CD8-positive, alpha-beta memory T cell (primary cell): ENCODE data around the gene PRRX2. TPM values are rescaled to one million over a fixed set of nuclear protein-coding genes. Genes with fewer than 3 reads are reported as not detected.

ENCODE experiments used
- CTCF ChIA-PET: fragments of 350-600 bp; sonication (Branson Sonifier 250); formaldehyde crosslinking; loops from one replicate; lab custom pipeline; 2021; ENCODE audit warnings: antibody characterized with exemption; lab: Charles Lee
- POLR2A ChIA-PET: fragments of 350-600 bp; sonication (Branson Sonifier 250); formaldehyde crosslinking; loops from one replicate; lab custom pipeline; 2021; ENCODE audit warnings: antibody characterized with exemption; lab: Charles Lee
- DNase-seq, 5 donors: peaks; one replicate each; pipeline versions ENCODE4 v3.0.0 to v3.0.0-alpha.2; 2020 to 2022; ENCODE audit warnings: mixed read lengths in 1 of 5
- H3K27ac ChIP-seq: one replicate; pipeline ENCODE4 v1.7.0; 2013; ENCODE audit warnings: low read depth, mild to moderate bottlenecking, low read length, moderate library complexity
- H3K27me3 ChIP-seq: 2 replicates; pipeline ENCODE4 v1.7.0; 2013; ENCODE audit warnings: low read length, mild to moderate bottlenecking; ENCODE audit not compliant: insufficient read depth, poor library complexity, severe bottlenecking
- H3K36me3 ChIP-seq: 2 replicates; pipeline ENCODE4 v1.7.0; 2013; ENCODE audit warnings: mild to moderate bottlenecking, low read length, moderate library complexity; ENCODE audit not compliant: insufficient read depth
- H3K4me1 ChIP-seq: 2 replicates; pipeline ENCODE4 v1.7.0; 2013; ENCODE audit warnings: mild to moderate bottlenecking, low read length, moderate library complexity; ENCODE audit not compliant: insufficient read depth
- H3K4me3 ChIP-seq: 2 replicates; pipeline ENCODE4 v1.7.0; 2013; ENCODE audit warnings: mild to moderate bottlenecking, low read length
- H3K9me3 ChIP-seq: 2 replicates; pipeline ENCODE4 v1.7.0; 2013; ENCODE audit warnings: mild to moderate bottlenecking, low read length
- H3K27ac Mint-ChIP-seq, 8 donors: one replicate each; pipeline ENCODE4 v1.8.0; 2020 to 2021; ENCODE audit warnings: mixed read lengths in 8 of 8, mild to moderate bottlenecking in 6 of 8, inconsistent platforms in 3 of 8, moderate library complexity in 3 of 8
- H3K27me3 Mint-ChIP-seq, 2 donors: one replicate each; pipeline ENCODE4 v1.8.0; 2020 to 2021; ENCODE audit warnings: mixed read lengths in 2 of 2, mild to moderate bottlenecking in 1 of 2, moderate library complexity in 1 of 2
- H3K36me3 Mint-ChIP-seq, 3 donors: one replicate each; pipeline ENCODE4 v1.8.0; 2020 to 2021; ENCODE audit warnings: mixed read lengths in 3 of 3, inconsistent platforms in 1 of 3, mild to moderate bottlenecking in 1 of 3
- H3K4me1 Mint-ChIP-seq, 3 donors: one replicate each; pipeline ENCODE4 v1.8.0; 2020 to 2021; ENCODE audit warnings: mixed read lengths in 3 of 3, inconsistent platforms in 1 of 3, mild to moderate bottlenecking in 1 of 3
- H3K4me3 Mint-ChIP-seq, 7 donors: one replicate each; pipeline ENCODE4 v1.8.0; 2020 to 2021; ENCODE audit warnings: mixed read lengths in 7 of 7, mild to moderate bottlenecking in 6 of 7, moderate library complexity in 4 of 7, inconsistent platforms in 2 of 7
- H3K9me3 Mint-ChIP-seq, 5 donors: one replicate each; pipeline ENCODE4 v1.8.0; 2020 to 2022; ENCODE audit warnings: mixed read lengths in 5 of 5, mild to moderate bottlenecking in 3 of 5, moderate library complexity in 2 of 5, inconsistent platforms in 1 of 5
- polyA plus RNA-seq: library from polyadenylated mRNA; unstranded; fragments of 300-500 nt; fragmentation: Illumina TruSeq; gene quantifications from one replicate; pipeline ENCODE4 v1.2.3, GENCODE V29; 2021
- total RNA-seq, 2 experiments: library from RNA; stranded (reverse); gene quantifications; one replicate each; pipeline ENCODE4 v1.2.3, GENCODE V29; 2021

Gene PRRX2
- total and polyA plus RNA-seq, 3 experiments from 2014 or later, result 0.35 to 0.66 TPM; not detected in 1

DNA sequence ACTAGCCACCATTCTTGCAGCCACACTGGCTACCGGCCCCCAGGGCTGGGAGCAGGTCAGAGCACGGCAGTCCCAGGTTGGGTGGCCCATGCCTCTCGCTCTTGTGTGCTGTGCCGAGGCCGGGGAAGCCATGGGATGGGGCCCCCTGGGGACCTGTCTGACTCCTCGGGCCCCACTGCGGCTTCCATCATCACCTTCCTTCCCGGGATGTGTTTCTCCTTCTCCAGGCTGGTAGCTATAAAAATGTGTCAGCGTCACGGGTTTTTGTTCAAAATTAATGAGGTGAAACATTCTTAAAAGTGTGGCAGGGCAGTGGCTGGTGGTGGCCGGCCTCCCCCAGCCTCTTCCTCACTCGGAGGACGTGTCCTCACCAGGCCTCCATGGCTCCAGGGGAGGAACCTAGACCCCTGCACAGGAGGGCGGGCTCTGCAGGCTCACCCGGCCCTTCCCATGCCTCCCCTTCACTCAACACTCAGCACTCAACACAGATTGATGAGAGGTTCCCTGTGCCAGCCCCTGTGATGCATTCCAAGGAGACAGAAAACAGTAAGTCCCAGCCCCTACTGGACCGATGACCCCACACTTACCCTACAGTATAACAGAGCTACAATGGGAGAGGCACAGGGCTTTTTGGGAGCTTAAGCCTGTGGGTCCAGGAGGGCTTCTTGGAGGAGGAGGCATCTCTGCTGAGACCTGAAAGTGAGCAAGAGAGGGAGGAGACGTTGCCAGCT is 44.2 kb downstream of the PRRX2 start:
- Histone ChIP-seq H3K27me3 (no peaks in the 10 kb centered on the region), H3K4me1 (peaks cover 18% of the 10 kb centered on the region), H3K4me3 (no peak overlapping the region), H3K36me3 (no peaks in the 10 kb centered on the region), H3K27ac (no peak overlapping the region), H3K9me3 (no peaks in the 10 kb centered on the region)
- Mint-ChIP-seq H3K4me1 (peaks cover 4 to 14% (median 12%) of the 10 kb centered on the region in 3 donors), H3K4me3 (no peak overlapping the region), H3K36me3 (no peaks in the 10 kb centered on the region), H3K27me3 (peaks cover 3% of the 10 kb centered on the region in 2 donors), H3K27ac (peak overlapping the region in 1 of 8 donors; percentile 52), H3K9me3 (no peaks in the 10 kb centered on the region)
- ChIA-PET CTCF (interaction anchor here (1.8 kb wide), 1 partner anchor 17 kb away, joined by 5 read pairs; no protein-coding TSS in a partner anchor), POLR2A (no interaction called here)
- no peak for DNase-seq

DNA sequence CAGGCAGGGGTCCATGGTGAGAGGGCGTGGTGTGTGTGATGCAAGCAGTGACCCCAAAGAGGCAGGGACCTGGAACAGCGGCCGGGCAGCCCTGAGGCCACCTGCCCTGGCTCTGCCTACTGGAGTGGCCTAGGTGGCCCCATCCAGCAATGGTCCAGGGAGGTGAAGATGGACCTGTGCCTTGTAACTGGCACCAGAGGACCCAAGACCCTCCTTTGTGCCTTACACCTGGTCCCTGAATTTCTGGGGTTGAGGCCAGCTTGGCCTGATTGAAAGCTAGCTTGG is 44.7 kb downstream of the PRRX2 start:
- no peaks in the 10 kb centered on the region for H3K9me3 Mint-ChIP-seq
- H3K27me3 Mint-ChIP-seq, result peaks cover 6 to 8% of the 10 kb centered on the region in 2 donors
- H3K4me1 ChIP-seq, result peaks cover 18% of the 10 kb centered on the region
- H3K4me3 Mint-ChIP-seq, result no peak overlapping the region
- POLR2A ChIA-PET, result no interaction called here
- no peak overlapping the region for H3K27ac ChIP-seq
- H3K9me3 ChIP-seq, result no peaks in the 10 kb centered on the region
- no peak for DNase-seq
- peaks cover 4 to 14% (median 12%) of the 10 kb centered on the region in 3 donors for H3K4me1 Mint-ChIP-seq
- CTCF ChIA-PET, result interaction anchor here (1.4 to 1.8 kb wide), 2 partner anchors 16 to 28 kb away, joined by 4 to 5 read pairs; no protein-coding TSS in a partner anchor
- no peaks in the 10 kb centered on the region for H3K36me3 Mint-ChIP-seq
- no peaks in the 10 kb centered on the region for H3K36me3 ChIP-seq
- no peaks in the 10 kb centered on the region for H3K27me3 ChIP-seq
- no peak overlapping the region for H3K4me3 ChIP-seq
- no peak overlapping the region for H3K27ac Mint-ChIP-seq

DNA sequence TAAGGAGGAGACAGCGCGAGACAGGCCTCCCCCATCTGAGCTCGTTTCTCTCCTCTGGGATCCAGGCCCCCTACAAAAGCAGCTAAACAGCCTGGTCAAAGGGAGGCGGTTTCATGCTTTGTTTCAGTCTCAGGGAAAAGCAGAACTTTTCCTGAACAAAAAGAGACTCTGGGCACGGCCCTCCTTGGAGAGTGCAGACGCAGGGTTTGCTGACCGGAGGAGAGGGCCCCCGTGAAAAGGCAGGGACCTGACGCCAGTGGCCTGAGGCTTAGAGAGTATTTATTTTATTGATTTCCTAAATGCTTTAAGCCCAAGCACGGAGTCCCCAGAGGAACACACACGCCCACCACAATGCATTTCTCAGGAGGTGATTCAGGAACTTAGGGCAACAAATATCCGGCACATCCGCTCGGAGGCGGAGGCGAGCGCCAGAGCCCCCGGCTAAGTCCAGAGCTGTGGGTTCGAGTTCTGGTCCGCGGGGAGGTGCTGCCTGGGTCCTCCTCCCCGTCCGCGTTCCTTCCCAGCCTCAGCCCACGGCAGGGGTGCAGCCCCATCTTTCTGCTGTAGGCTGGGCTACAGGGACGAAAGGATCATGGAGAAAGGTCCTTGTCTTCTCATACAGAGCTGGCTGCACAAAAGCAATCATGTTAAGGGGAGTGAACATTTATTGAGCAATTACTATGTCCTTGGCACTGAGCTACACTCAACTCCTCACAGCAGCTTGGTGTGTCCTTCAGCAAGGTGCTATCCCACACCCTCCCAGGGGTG is 47.4 kb downstream of the PRRX2 start:
- H3K9me3 Mint-ChIP-seq, result no peaks in the 10 kb centered on the region
- peaks cover 4 to 14% (median 12%) of the 10 kb centered on the region in 3 donors for H3K4me1 Mint-ChIP-seq
- DNase-seq, result no peak
- POLR2A ChIA-PET, result no interaction called here
- H3K27ac Mint-ChIP-seq, result peak overlapping the region in 1 of 8 donors; percentile 72
- Histone ChIP-seq H3K27ac (no peak overlapping the region), H3K27me3 (no peaks in the 10 kb centered on the region), H3K9me3 (no peaks in the 10 kb centered on the region), H3K4me1 (peaks cover 18% of the 10 kb centered on the region), H3K4me3 (no peak overlapping the region), H3K36me3 (no peaks in the 10 kb centered on the region)
- CTCF ChIA-PET, result interaction anchor here (1.4 to 1.6 kb wide), 2 partner anchors 14 to 23 kb away, joined by 3 read pairs; no protein-coding TSS in a partner anchor
- peaks cover 6 to 21% of the 10 kb centered on the region in 2 donors for H3K27me3 Mint-ChIP-seq
- no peak overlapping the region for H3K4me3 Mint-ChIP-seq
- H3K36me3 Mint-ChIP-seq, result no peaks in the 10 kb centered on the region

DNA sequence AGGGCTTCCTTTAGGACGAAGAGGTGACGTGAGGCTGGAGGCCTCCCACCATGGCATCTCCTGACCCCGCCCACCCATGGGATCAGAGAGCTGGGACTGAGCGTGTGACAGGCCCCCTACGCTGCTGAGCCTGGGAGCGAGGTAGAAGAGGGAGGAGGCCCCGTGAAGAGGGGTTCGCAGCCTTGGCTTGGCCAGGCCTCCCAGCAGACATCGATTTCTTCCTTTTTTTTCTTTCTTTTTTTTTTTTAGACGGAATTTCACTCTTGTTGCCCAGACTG is 47.9 kb downstream of the PRRX2 start:
- H3K9me3 Mint-ChIP-seq, result no peaks in the 10 kb centered on the region
- H3K4me1 ChIP-seq, result peaks cover 18% of the 10 kb centered on the region
- no peak overlapping the region for H3K4me3 Mint-ChIP-seq
- ChIA-PET POLR2A (no interaction called here), CTCF (interaction anchor here (1.6 kb wide), 1 partner anchor 23 kb away, joined by 3 read pairs; no protein-coding TSS in a partner anchor)
- no peaks in the 10 kb centered on the region for H3K36me3 ChIP-seq
- H3K9me3 ChIP-seq, result no peaks in the 10 kb centered on the region
- peaks cover 6 to 21% of the 10 kb centered on the region in 2 donors for H3K27me3 Mint-ChIP-seq
- no peak overlapping the region for H3K27ac Mint-ChIP-seq
- H3K27ac ChIP-seq, result no peak overlapping the region
- peaks cover 4 to 14% (median 12%) of the 10 kb centered on the region in 3 donors for H3K4me1 Mint-ChIP-seq
- no peak for DNase-seq
- no peaks in the 10 kb centered on the region for H3K36me3 Mint-ChIP-seq
- no peak overlapping the region for H3K4me3 ChIP-seq
- H3K27me3 ChIP-seq, result no peaks in the 10 kb centered on the region

DNA sequence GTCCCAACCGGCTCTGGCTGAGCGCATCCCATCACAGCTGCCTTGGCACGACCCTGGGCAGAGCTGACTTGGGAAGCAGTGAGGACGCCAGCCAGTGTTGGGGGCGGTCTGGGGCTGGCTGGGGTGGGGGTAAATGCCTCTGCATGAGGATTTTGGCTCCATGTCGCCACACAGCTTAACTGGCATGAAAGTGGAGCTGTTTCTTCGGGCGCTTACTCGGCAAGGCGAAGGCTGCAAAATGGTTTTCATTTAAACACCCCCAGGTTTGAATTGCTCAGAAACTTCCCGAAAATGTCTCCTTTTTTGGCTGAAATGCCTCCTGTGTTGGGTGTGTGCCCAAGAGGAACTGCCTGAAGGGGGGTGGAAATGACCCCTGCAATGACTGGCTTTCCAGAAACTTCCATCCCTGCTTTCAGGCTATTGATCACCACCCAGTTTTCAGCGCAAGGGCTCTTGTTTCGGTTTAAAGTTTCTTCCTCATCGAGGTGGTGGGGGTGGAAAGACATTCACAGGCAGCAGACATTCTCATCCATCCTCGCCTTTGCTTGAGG is 49.1 kb downstream of the PRRX2 start:
- Histone ChIP-seq H3K4me3 (no peak overlapping the region), H3K27me3 (no peaks in the 10 kb centered on the region), H3K27ac (no peak overlapping the region), H3K36me3 (no peaks in the 10 kb centered on the region), H3K4me1 (peaks cover 18% of the 10 kb centered on the region), H3K9me3 (no peaks in the 10 kb centered on the region)
- Mint-ChIP-seq H3K4me1 (peaks cover 4 to 14% (median 12%) of the 10 kb centered on the region in 3 donors), H3K27ac (peak overlapping the region in 1 of 8 donors; percentile 47), H3K36me3 (no peaks in the 10 kb centered on the region), H3K27me3 (peaks cover 7 to 21% of the 10 kb centered on the region in 2 donors), H3K4me3 (no peak overlapping the region), H3K9me3 (no peaks in the 10 kb centered on the region)
- CTCF ChIA-PET, result interaction anchor here (1.1 to 1.2 kb wide), 2 partner anchors 11 to 23 kb away, joined by 4 read pairs; no protein-coding TSS in a partner anchor
- DNase-seq, result no peak
- POLR2A ChIA-PET, result no interaction called here

DNA sequence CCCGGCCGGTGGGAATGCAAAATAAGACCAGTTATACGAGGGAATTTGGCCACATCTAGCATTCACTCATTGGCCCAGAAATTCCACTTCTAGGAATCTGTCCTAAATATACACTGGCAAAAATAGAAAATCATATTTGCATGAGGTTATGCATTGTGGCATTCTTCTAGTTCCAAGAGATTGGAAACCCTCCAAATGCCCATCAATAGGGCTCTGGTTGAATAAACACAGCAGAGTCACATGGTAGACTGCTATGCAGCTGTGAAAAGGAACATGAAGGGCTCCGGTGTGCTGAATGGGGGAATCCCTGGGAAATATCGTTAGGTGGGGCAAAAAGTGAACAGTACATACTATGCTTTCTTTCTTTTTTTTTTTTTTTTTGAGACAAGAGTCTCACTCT is 50.6 kb downstream of the PRRX2 start:
- Mint-ChIP-seq H3K9me3 (no peaks in the 10 kb centered on the region), H3K4me3 (no peak overlapping the region), H3K4me1 (peaks cover 4 to 10% (median 8%) of the 10 kb centered on the region in 3 donors), H3K27me3 (peaks cover 7 to 25% of the 10 kb centered on the region in 2 donors), H3K36me3 (no peaks in the 10 kb centered on the region), H3K27ac (no peak overlapping the region)
- ChIA-PET CTCF (no interaction called here), POLR2A (no interaction called here)
- Histone ChIP-seq H3K9me3 (no peaks in the 10 kb centered on the region), H3K27me3 (no peaks in the 10 kb centered on the region), H3K27ac (no peak overlapping the region), H3K36me3 (no peaks in the 10 kb centered on the region), H3K4me3 (no peak overlapping the region), H3K4me1 (peaks cover 18% of the 10 kb centered on the region)
- no peak for DNase-seq

DNA sequence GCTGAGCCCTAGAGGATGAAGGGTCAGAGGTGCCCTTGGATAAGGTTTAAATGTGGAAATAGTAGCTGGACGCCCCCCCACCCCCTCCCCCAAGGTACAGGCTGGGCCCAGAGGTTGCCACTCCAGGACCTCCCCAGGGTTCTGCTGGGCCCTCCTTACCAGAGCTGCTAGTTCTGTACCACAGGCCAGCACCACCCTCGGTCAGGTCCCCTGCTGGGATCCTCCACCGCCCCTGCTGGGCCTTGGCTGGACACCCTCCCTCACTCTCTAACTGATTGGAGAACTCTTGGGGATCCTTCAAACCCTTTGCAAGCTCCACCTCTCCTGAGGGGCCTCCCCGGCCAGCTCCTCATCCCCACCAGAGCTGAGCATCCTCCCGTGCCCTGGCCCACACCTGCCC is 52.5 kb downstream of the PRRX2 start:
- H3K36me3 ChIP-seq, result no peaks in the 10 kb centered on the region
- DNase-seq, result no peak
- H3K27me3 ChIP-seq, result no peaks in the 10 kb centered on the region
- Mint-ChIP-seq H3K27me3 (peaks cover 4 to 27% of the 10 kb centered on the region in 2 donors), H3K27ac (no peak overlapping the region), H3K4me1 (no peaks in the 10 kb centered on the region), H3K36me3 (no peaks in the 10 kb centered on the region), H3K9me3 (no peaks in the 10 kb centered on the region), H3K4me3 (no peak overlapping the region)
- POLR2A ChIA-PET, result no interaction called here
- H3K4me3 ChIP-seq, result no peak overlapping the region
- CTCF ChIA-PET, result no interaction called here
- H3K9me3 ChIP-seq, result no peaks in the 10 kb centered on the region
- no peak overlapping the region for H3K27ac ChIP-seq
- peaks cover 3% of the 10 kb centered on the region for H3K4me1 ChIP-seq

DNA sequence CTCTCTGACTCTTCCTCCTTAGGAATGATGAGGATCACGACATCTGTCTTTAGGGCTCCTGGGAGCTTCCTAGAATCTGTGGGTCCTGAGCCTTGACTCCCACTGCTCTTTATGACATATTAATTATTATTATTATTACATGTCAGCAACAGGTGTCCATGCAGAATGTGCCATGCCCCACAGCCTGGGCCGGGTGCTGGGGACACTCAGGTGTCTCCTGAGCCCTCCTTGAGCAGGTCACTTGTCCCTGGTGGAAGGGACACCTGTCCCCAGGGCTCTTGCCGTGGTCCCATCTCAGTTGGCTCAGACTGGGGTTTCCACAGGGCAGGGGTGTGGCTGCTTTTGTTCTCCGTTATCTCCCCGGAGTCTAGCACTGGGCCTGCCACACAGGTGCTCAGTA is 53.2 kb downstream of the PRRX2 start:
- H3K4me1 Mint-ChIP-seq, result no peaks in the 10 kb centered on the region
- H3K9me3 Mint-ChIP-seq, result no peaks in the 10 kb centered on the region
- no peak overlapping the region for H3K4me3 ChIP-seq
- no peaks in the 10 kb centered on the region for H3K36me3 ChIP-seq
- H3K4me3 Mint-ChIP-seq, result no peak overlapping the region
- no peaks in the 10 kb centered on the region for H3K27me3 ChIP-seq
- no peak overlapping the region for H3K27ac Mint-ChIP-seq
- DNase-seq, result no peak
- CTCF ChIA-PET, result no interaction called here
- H3K27ac ChIP-seq, result no peak overlapping the region
- no peaks in the 10 kb centered on the region for H3K9me3 ChIP-seq
- H3K4me1 ChIP-seq, result no peaks in the 10 kb centered on the region
- H3K36me3 Mint-ChIP-seq, result no peaks in the 10 kb centered on the region
- POLR2A ChIA-PET, result no interaction called here
- peaks cover 5 to 24% of the 10 kb centered on the region in 2 donors for H3K27me3 Mint-ChIP-seq
